ENCODE results near the gene ZNF646.

The ZNF646 gene

GRCh38 chr16:31080756-31081419 lies 6.7 kb downstream of the ZNF646 start:
- in situ Hi-C loops (cut with HindIII; ENCODE audit: low pct_ligation_motif_present, low pct_unique_long_range_greater_than_20kb, low sequenced_read_pairs), result no loop called here
- DNase-seq, result no peak

GRCh38 chr16:31081428-31082351 lies 7.5 kb downstream of the ZNF646 start:
- no peak for DNase-seq
- in situ Hi-C loops (cut with HindIII; ENCODE audit: low pct_ligation_motif_present, low pct_unique_long_range_greater_than_20kb, low sequenced_read_pairs), result no loop called here

- in situ Hi-C loops (cut with HindIII; ENCODE audit: low pct_ligation_motif_present, low pct_unique_long_range_greater_than_20kb, low sequenced_read_pairs), result no loop called here
- no peak for DNase-seq
Observed at GRCh38 chr16:31082368-31083045, 8.3 kb downstream of the ZNF646 start.

GRCh38 chr16:31083081-31083480 lies 8.9 kb downstream of the ZNF646 start:
- in situ Hi-C loops (cut with HindIII; ENCODE audit: low pct_ligation_motif_present, low pct_unique_long_range_greater_than_20kb, low sequenced_read_pairs), result no loop called here
- no peak for DNase-seq

- in situ Hi-C loops (cut with HindIII; ENCODE audit: low pct_ligation_motif_present, low pct_unique_long_range_greater_than_20kb, low sequenced_read_pairs), result no loop called here
- DNase-seq, result no peak
Observed at GRCh38 chr16:31083556-31083955, 9.3 kb downstream of the ZNF646 start.

GRCh38 chr16:31083981-31084380 lies 9.8 kb downstream of the ZNF646 start:
- no peak for DNase-seq
- in situ Hi-C loops (cut with HindIII; ENCODE audit: low pct_ligation_motif_present, low pct_unique_long_range_greater_than_20kb, low sequenced_read_pairs), result no loop called here

- in situ Hi-C loops (cut with HindIII; ENCODE audit: low pct_ligation_motif_present, low pct_unique_long_range_greater_than_20kb, low sequenced_read_pairs), result no loop called here
Observed at GRCh38 chr16:31084584-31085302, 10.5 kb downstream of the ZNF646 start.

GRCh38 chr16:31085411-31085810 lies 11.2 kb downstream of the ZNF646 start:
- in situ Hi-C loops (cut with HindIII; ENCODE audit: low pct_ligation_motif_present, low pct_unique_long_range_greater_than_20kb, low sequenced_read_pairs), result no loop called here
- no peak for DNase-seq

More at GRCh38 chr16:31084584-31085302, 10.5 kb downstream of the ZNF646 start:
- no peak for DNase-seq

- in situ Hi-C loops (cut with HindIII; ENCODE audit: low pct_ligation_motif_present, low pct_unique_long_range_greater_than_20kb, low sequenced_read_pairs), result no loop called here
- DNase-seq, result no peak
Observed at GRCh38 chr16:31085873-31086628, 11.8 kb downstream of the ZNF646 start.

- DNase-seq, result no peak
- in situ Hi-C loops (cut with HindIII; ENCODE audit: low pct_ligation_motif_present, low pct_unique_long_range_greater_than_20kb, low sequenced_read_pairs), result no loop called here
Observed at GRCh38 chr16:31086629-31086906, 12.3 kb downstream of the ZNF646 start.

- in situ Hi-C loops (cut with HindIII; ENCODE audit: low pct_ligation_motif_present, low pct_unique_long_range_greater_than_20kb, low sequenced_read_pairs), result no loop called here
- no peak for DNase-seq
Observed at GRCh38 chr16:31087481-31087880, 13.3 kb downstream of the ZNF646 start.

- DNase-seq, result no peak
- in situ Hi-C loops (cut with HindIII; ENCODE audit: low pct_ligation_motif_present, low pct_unique_long_range_greater_than_20kb, low sequenced_read_pairs), result no loop called here
Observed at GRCh38 chr16:31087971-31088370, 13.7 kb downstream of the ZNF646 start.

- in situ Hi-C loops (cut with HindIII; ENCODE audit: low pct_ligation_motif_present, low pct_unique_long_range_greater_than_20kb, low sequenced_read_pairs), result no loop called here
Observed at GRCh38 chr16:31088459-31089183, 14.4 kb downstream of the ZNF646 start, which contains the start of gene PRSS53. PRSS53 (minus strand) TSS chr16:31088943; CDS start chr16:31088809, 134 bp downstream.

GRCh38 chr16:31089199-31089598 lies 15.0 kb downstream of the ZNF646 start:
- no peak for DNase-seq
- in situ Hi-C loops (cut with HindIII; ENCODE audit: low pct_ligation_motif_present, low pct_unique_long_range_greater_than_20kb, low sequenced_read_pairs), result no loop called here

More at GRCh38 chr16:31088459-31089183, 14.4 kb downstream of the ZNF646 start, which contains the start of gene PRSS53:
- no peak for DNase-seq

- peak; percentile 47 for DNase-seq
- in situ Hi-C loops (cut with HindIII; ENCODE audit: low pct_ligation_motif_present, low pct_unique_long_range_greater_than_20kb, low sequenced_read_pairs), result no loop called here
Observed at GRCh38 chr16:31090540-31090939, 16.3 kb downstream of the ZNF646 start.

GRCh38 chr16:31092330-31092729 lies 18.1 kb downstream of the ZNF646 start:
- no peak for DNase-seq
- in situ Hi-C loops (cut with HindIII; ENCODE audit: low pct_ligation_motif_present, low pct_unique_long_range_greater_than_20kb, low sequenced_read_pairs), result no loop called here

GRCh38 chr16:31093132-31093703 lies 19.0 kb downstream of the ZNF646 start:
- in situ Hi-C loops (cut with HindIII; ENCODE audit: low pct_ligation_motif_present, low pct_unique_long_range_greater_than_20kb, low sequenced_read_pairs), result no loop called here

More at GRCh38 chr16:31093132-31093703, 19.0 kb downstream of the ZNF646 start:
- DNase-seq, result peak; percentile 46
